SK-N-SH treated with all-trans-retinoic acid at 6 μM for 48 hours (cell line): ENCODE results near the gene NCK2.

Source experiments
- PPARA ChIP-seq: fragments of 250-450 bp; sonication (Bioruptor Pico); IDR thresholded peaks from 2 replicates; pipeline ENCODE4 v1.5.0; 2020; ENCODE audit warnings: mild to moderate bottlenecking, borderline replicate concordance
- RARB ChIP-seq: fragments of 250-450 bp; sonication (Bioruptor Pico); IDR thresholded peaks from 2 replicates; pipeline ENCODE4 v1.8.0; 2021; ENCODE audit warnings: mild to moderate bottlenecking, moderate library complexity
- TCF4 ChIP-seq: fragments of 250-450 bp; sonication (Bioruptor Pico); IDR thresholded peaks from 2 replicates; pipeline ENCODE4 v1.8.0; 2021; ENCODE audit warnings: mild to moderate bottlenecking, moderate library complexity, borderline replicate concordance

GRCh38 chr2:105795575-105795934 is 50.8 kb downstream of the NCK2 start:
- no peak for TF ChIP-seq TCF4 (CRISPR knock-in tag)
- no peak for TF ChIP-seq RARB
- TF ChIP-seq PPARA (CRISPR knock-in tag) = no peak
